OCI-LY7 (cell line): Measurements from ENCODE around the gene GPR87.

Experiments used
- EZH2phosphoT487 ChIP-seq: fragments of 200-600 bp; sonication (generic); IDR thresholded peaks from 2 replicates; pipeline ENCODE4 v1.6.1; 2018; ENCODE audit warnings: low read depth, borderline replicate concordance, mild to moderate bottlenecking, mixed run types, antibody characterized with exemption, low read length, moderate library complexity, mixed read lengths
- TF ChIP-seq, protein P1 (sequence below): fragments of 200-600 bp; sonication (generic); conservative IDR thresholded peaks from 2 replicates; pipeline ENCODE4 v1.5.1; 2014; ENCODE audit warnings: mild to moderate bottlenecking, antibody characterized with exemption, low read length, moderate library complexity, mixed read lengths

DNA sequence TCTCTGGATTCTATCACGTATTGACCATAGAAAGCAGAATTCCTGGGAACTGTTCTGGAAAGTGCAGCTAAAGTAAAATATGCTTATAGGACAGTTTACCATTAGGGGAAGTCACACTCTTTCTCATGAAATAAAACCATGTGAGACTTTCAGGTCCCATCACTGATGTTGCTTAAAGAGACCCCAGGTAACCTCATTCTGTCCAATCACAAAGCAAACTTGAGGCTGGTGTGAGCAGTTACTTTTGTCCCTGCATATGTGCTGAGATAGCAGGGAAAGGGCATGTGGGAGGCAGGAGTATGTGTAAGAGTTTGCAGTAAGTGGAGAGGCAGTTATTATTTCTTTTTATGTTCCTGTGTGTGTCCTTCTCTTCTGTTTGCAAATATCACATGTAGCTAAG, 16.1 kb downstream of the GPR87 start:
- TF ChIP-seq, protein P1, sequence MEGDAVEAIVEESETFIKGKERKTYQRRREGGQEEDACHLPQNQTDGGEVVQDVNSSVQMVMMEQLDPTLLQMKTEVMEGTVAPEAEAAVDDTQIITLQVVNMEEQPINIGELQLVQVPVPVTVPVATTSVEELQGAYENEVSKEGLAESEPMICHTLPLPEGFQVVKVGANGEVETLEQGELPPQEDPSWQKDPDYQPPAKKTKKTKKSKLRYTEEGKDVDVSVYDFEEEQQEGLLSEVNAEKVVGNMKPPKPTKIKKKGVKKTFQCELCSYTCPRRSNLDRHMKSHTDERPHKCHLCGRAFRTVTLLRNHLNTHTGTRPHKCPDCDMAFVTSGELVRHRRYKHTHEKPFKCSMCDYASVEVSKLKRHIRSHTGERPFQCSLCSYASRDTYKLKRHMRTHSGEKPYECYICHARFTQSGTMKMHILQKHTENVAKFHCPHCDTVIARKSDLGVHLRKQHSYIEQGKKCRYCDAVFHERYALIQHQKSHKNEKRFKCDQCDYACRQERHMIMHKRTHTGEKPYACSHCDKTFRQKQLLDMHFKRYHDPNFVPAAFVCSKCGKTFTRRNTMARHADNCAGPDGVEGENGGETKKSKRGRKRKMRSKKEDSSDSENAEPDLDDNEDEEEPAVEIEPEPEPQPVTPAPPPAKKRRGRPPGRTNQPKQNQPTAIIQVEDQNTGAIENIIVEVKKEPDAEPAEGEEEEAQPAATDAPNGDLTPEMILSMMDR: no peak
- no peak for TF ChIP-seq EZH2phosphoT487
